PC-3 (cell line): ENCODE measurements around the gene RBBP8NL.

ENCODE experiments used
- EZH2 ChIP-seq: fragments of 300-600 bp; sonication (generic); IDR thresholded peaks from one replicate; pipeline ENCODE4 v1.6.1; 2017; ENCODE audit warnings: antibody characterized with exemption, mild to moderate bottlenecking, low read length; ENCODE audit not compliant: unreplicated experiment
- EZH2phosphoT487 ChIP-seq: fragments of 300-600 bp; sonication (generic); IDR thresholded peaks from 2 replicates; pipeline ENCODE4 v1.6.1; 2018; ENCODE audit warnings: mild to moderate bottlenecking, antibody characterized with exemption, low read length, borderline replicate concordance
- TF ChIP-seq, protein P1 (sequence below): fragments of 300-600 bp; sonication (generic); conservative IDR thresholded peaks from 2 replicates; pipeline ENCODE4 v1.5.1; 2017; ENCODE audit warnings: antibody characterized with exemption, low read depth, mild to moderate bottlenecking, low read length

DNA sequence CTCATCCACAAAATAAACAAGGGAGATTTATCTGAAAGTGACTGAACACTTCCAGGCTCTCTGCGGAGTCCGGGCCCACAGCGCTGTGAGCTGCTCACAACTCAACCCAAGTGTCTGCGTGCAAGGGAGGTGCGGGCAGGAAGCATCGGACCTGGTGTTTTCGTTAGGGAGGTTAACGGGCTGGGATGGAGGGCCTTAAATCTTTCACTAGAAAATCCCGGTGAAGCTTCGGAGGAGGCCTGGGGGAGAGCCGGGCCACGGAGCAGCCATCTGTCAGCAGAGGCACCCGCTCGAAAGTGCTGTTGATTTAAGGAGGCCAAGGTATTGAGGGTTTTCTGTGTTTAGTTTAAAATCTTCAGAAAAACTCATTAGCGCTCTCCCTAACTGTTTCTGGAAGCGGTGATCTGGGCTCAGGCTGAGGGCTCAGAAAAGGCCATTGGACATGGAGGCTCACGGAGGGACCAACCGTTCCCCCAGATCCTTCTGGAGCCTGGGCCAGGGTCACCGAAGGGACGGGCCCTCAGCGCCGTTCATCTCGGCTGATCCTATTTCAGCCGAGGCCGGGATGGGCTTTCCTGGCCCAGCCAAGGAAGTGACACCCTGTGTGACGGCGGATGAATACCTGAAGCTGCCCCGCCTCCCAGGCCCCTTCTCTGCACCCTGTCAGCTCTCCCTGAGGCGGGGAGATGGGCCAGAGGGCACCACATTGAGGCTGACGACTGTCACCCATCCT, 27.7 kb upstream of the RBBP8NL start:
- TF ChIP-seq EZH2phosphoT487 (no peak), EZH2 (no peak)
- TF ChIP-seq, protein P1, sequence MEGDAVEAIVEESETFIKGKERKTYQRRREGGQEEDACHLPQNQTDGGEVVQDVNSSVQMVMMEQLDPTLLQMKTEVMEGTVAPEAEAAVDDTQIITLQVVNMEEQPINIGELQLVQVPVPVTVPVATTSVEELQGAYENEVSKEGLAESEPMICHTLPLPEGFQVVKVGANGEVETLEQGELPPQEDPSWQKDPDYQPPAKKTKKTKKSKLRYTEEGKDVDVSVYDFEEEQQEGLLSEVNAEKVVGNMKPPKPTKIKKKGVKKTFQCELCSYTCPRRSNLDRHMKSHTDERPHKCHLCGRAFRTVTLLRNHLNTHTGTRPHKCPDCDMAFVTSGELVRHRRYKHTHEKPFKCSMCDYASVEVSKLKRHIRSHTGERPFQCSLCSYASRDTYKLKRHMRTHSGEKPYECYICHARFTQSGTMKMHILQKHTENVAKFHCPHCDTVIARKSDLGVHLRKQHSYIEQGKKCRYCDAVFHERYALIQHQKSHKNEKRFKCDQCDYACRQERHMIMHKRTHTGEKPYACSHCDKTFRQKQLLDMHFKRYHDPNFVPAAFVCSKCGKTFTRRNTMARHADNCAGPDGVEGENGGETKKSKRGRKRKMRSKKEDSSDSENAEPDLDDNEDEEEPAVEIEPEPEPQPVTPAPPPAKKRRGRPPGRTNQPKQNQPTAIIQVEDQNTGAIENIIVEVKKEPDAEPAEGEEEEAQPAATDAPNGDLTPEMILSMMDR: no peak
